PC-9 (cell line): ENCODE data around the gene FOXA3. TPM values are rescaled to one million over a fixed set of nuclear protein-coding genes. Genes with fewer than 3 reads are reported as not detected.
A peak's percentile ranks its signal among the peaks of the same experiment; 100 is the strongest.

ENCODE experiments used
- BruUV-seq: library from RNA; stranded (reverse); fragments of 400-500 nt; replicated peaks from 2 replicates; lab custom pipeline; 2021; lab: Mats Ljungman, UMichigan
- CTCF ChIA-PET: fragments of 300-600 bp; sonication (Branson Sonifier 250); formaldehyde crosslinking; loops from one replicate; lab custom pipeline; 2022; ENCODE audit warnings: antibody characterized with exemption; lab: Charles Lee
- POLR2A ChIA-PET: fragments of 300-600 bp; sonication (Branson Sonifier 250); formaldehyde crosslinking; loops from one replicate; lab custom pipeline; 2022; ENCODE audit warnings: antibody characterized with exemption; ENCODE audit not compliant: unreplicated experiment; lab: Charles Lee
- DNase-seq, 2 experiments: peaks; one replicate each; pipeline versions ENCODE4 v3.0.0 to v3.0.0-alpha.2; 2015 to 2022; ENCODE audit warnings: mixed read lengths in 1 of 2
- H2AFZ ChIP-seq: fragments of 200-600 bp; sonication (generic); 2 replicates; pipeline ENCODE4 v1.8.1; 2017; ENCODE audit warnings: antibody characterized with exemption
- H3F3A ChIP-seq: fragments of 200-600 bp; sonication (generic); 2 replicates; pipeline ENCODE4 v1.8.1; 2017; ENCODE audit warnings: antibody characterized with exemption, mild to moderate bottlenecking, low read depth; ENCODE audit not compliant: insufficient read depth
- H3K27ac ChIP-seq: fragments of 200-600 bp; sonication (generic); 2 replicates; pipeline ENCODE4 v1.6.1; 2016; ENCODE audit warnings: mixed run types
- H3K27me3 ChIP-seq: fragments of 200-600 bp; sonication (generic); 2 replicates; pipeline ENCODE4 v1.6.1; 2016; ENCODE audit warnings: low read depth, mixed run types; ENCODE audit not compliant: insufficient read depth
- H3K36me3 ChIP-seq: fragments of 200-600 bp; sonication (generic); 2 replicates; pipeline ENCODE4 v1.6.1; 2016; ENCODE audit warnings: low read depth, mixed run types
- H3K4me1 ChIP-seq: fragments of 200-600 bp; sonication (generic); replicated peaks from 2 replicates; pipeline ENCODE4 v1.6.1; 2016; ENCODE audit warnings: mixed run types; ENCODE audit not compliant: insufficient read depth
- H3K4me2 ChIP-seq: fragments of 200-600 bp; sonication (generic); 2 replicates; pipeline ENCODE4 v1.6.1; 2017; ENCODE audit warnings: mixed run types
- H3K4me3 ChIP-seq: fragments of 200-600 bp; sonication (generic); 2 replicates; pipeline ENCODE4 v1.6.1; 2016; ENCODE audit warnings: mixed run types
- H3K79me2 ChIP-seq: fragments of 200-600 bp; sonication (generic); 2 replicates; pipeline ENCODE4 v1.6.1; 2017; ENCODE audit warnings: low read depth, mixed run types
- H3K9me2 ChIP-seq: fragments of 200-600 bp; sonication (generic); 2 replicates; pipeline ENCODE4 v1.8.1; 2017; ENCODE audit warnings: mild to moderate bottlenecking; ENCODE audit not compliant: insufficient read depth
- H3K9me3 ChIP-seq: fragments of 200-600 bp; sonication (generic); 2 replicates; pipeline ENCODE4 v1.8.1; 2016; ENCODE audit warnings: low read depth; ENCODE audit not compliant: insufficient read depth
- H4K20me1 ChIP-seq: fragments of 200-600 bp; sonication (generic); 2 replicates; pipeline ENCODE4 v1.8.1; 2017; ENCODE audit not compliant: insufficient read depth
- CTCF ChIP-seq: fragments of 200-600 bp; sonication (generic); conservative IDR thresholded peaks from 2 replicates; pipeline ENCODE4 v1.6.1; 2017; ENCODE audit warnings: mixed run types, antibody characterized with exemption, mild to moderate bottlenecking, moderate library complexity
- EZH2 ChIP-seq: fragments of 200-600 bp; sonication (generic); IDR thresholded peaks from 2 replicates; pipeline ENCODE4 v1.8.0; 2017; ENCODE audit warnings: antibody characterized with exemption, low read depth
- intact Hi-C: fragments of 100-400 bp; cut with micrococcal nuclease; formaldehyde crosslinking; loops from one replicate; pipeline ENCODE4 v1.10.0; 2022; ENCODE audit not compliant: unreplicated experiment
- total RNA-seq: library from RNA; stranded (reverse); gene quantifications from 2 replicates; pipeline ENCODE4 v1.2.3, GENCODE V29; 2021

FOXA3 gene
- total RNA-seq, 1 experiment from 2014 or later: not detected

- CTCF ChIA-PET: interaction anchor here (0.6 to 0.7 kb wide), 2 partner anchors 83 to 287 kb away, joined by 3 read pairs; no protein-coding TSS in a partner anchor
Measured at GRCh38 chr19:45822716-45823115, 41.4 kb upstream of the FOXA3 start.

GRCh38 chr19:45823182-45823581 lies 40.9 kb upstream of the FOXA3 start:
- H3F3A ChIP-seq: peaks cover 7% of the 10 kb centered on the region; the same call in 1 of the 2 replicates
- no peaks in the 10 kb centered on the region for H3K36me3 ChIP-seq
- H4K20me1 ChIP-seq: no peaks in the 10 kb centered on the region
- DNase-seq: peak in 1 of 2 experiments; percentile 29
- no peak overlapping the region for H3K4me3 ChIP-seq
- BruUV-seq: no TSS peak
- no peak overlapping the region for H2AFZ ChIP-seq
- H3K4me2 ChIP-seq: no peak overlapping the region
- intact Hi-C loops: no loop called here
- H3K27ac ChIP-seq: no peak overlapping the region
- CTCF ChIA-PET: interaction anchor here (0.7 kb wide), 1 partner anchor 288 kb away, joined by 3 read pairs; no protein-coding TSS in a partner anchor
- H3K27me3 ChIP-seq: no peaks in the 10 kb centered on the region
- POLR2A ChIA-PET: no interaction called here
- no peaks in the 10 kb centered on the region for H3K9me2 ChIP-seq
- H3K4me1 ChIP-seq: no peaks in the 10 kb centered on the region
- no peaks in the 10 kb centered on the region for H3K79me2 ChIP-seq
- no peaks in the 10 kb centered on the region for H3K9me3 ChIP-seq
- TF ChIP-seq EZH2: no peak
- no peak for TF ChIP-seq CTCF

More at GRCh38 chr19:45822716-45823115, 41.4 kb upstream of the FOXA3 start:
- Histone ChIP-seq H3K4me1 (no peaks in the 10 kb centered on the region), H3K79me2 (no peaks in the 10 kb centered on the region), H3F3A (peaks cover 10% of the 10 kb centered on the region; the same call in 1 of the 2 replicates), H3K4me3 (no peak overlapping the region), H3K9me2 (no peaks in the 10 kb centered on the region), H2AFZ (no peak overlapping the region), H3K27me3 (no peaks in the 10 kb centered on the region), H3K27ac (no peak overlapping the region), H4K20me1 (peaks cover under 1% of the 10 kb centered on the region; the same call in 1 of the 2 replicates), H3K36me3 (no peaks in the 10 kb centered on the region), H3K4me2 (no peak overlapping the region), H3K9me3 (no peaks in the 10 kb centered on the region)
- no TSS peak for BruUV-seq
- intact Hi-C loops: no loop called here
- no peak for TF ChIP-seq CTCF
- TF ChIP-seq EZH2: no peak
- POLR2A ChIA-PET: no interaction called here
- DNase-seq: peak in 1 of 2 experiments; percentile 9

GRCh38 chr19:45824041-45824471 lies 40.1 kb upstream of the FOXA3 start:
- BruUV-seq: no TSS peak
- POLR2A ChIA-PET: no interaction called here
- no peaks in the 10 kb centered on the region for H3K27me3 ChIP-seq
- H3K4me1 ChIP-seq: no peaks in the 10 kb centered on the region
- H2AFZ ChIP-seq: no peak overlapping the region
- H3K4me3 ChIP-seq: no peak overlapping the region
- intact Hi-C loops: no loop called here
- peak in 1 of 2 experiments; percentile 35 for DNase-seq
- TF ChIP-seq EZH2: no peak
- no peak for TF ChIP-seq CTCF
- H3K9me2 ChIP-seq: no peaks in the 10 kb centered on the region
- no peaks in the 10 kb centered on the region for H3K9me3 ChIP-seq
- no peaks in the 10 kb centered on the region for H3K36me3 ChIP-seq
- H3K79me2 ChIP-seq: no peaks in the 10 kb centered on the region
- no peaks in the 10 kb centered on the region for H4K20me1 ChIP-seq
- no peak overlapping the region for H3K27ac ChIP-seq
- no peak overlapping the region for H3K4me2 ChIP-seq
- H3F3A ChIP-seq: peaks cover 7% of the 10 kb centered on the region; the same call in 1 of the 2 replicates
- CTCF ChIA-PET: no interaction called here
